ENCODE results near the gene MMP1.

- no peak for TF ChIP-seq TAF1 (IDR thresholded peaks at IDR 0.05; ENCODE audit: borderline replicate concordance, low read depth, low read length)
- TF ChIP-seq POLR2A (IDR thresholded peaks at IDR 0.05; ENCODE audit: low read depth, low read length) = no peak
These were observed 4.2 kb downstream of the MMP1 start for GRCh38 chr11:102793677-102794290.

All from GM12892 (cell line).